H1 (cell line): Measurements from ENCODE around the gene NCAPG2. TPM values are rescaled to one million over a fixed set of nuclear protein-coding genes. Genes with fewer than 3 reads are reported as not detected.

Experiments used
- CHD7 ChIP-seq: fragments of 300-600 bp; sonication (generic); IDR thresholded peaks from 2 replicates; pipeline ENCODE4 v1.7.1; 2012; ENCODE audit warnings: low read length, moderate library complexity, mild to moderate bottlenecking, inconsistent platforms; ENCODE audit not compliant: insufficient replicate concordance
- PHF8 ChIP-seq: fragments of 200-600 bp; sonication (generic); conservative IDR thresholded peaks from 2 replicates; pipeline ENCODE4 v1.7.1; 2012; ENCODE audit warnings: low read depth, mild to moderate bottlenecking, inconsistent platforms, low read length, moderate library complexity
- POLR2A ChIP-seq, 2 experiments: IDR thresholded peaks; 1 replicate in 1 of 2; 2 replicates in 1 of 2; pipeline ENCODE4 v1.6.1; 2011; ENCODE audit warnings: low read depth in 2 of 2, low read length in 2 of 2, mild to moderate bottlenecking in 2 of 2; ENCODE audit errors: control extremely low read depth in 1 of 2
- RXRA ChIP-seq: IDR thresholded peaks from 2 replicates; pipeline ENCODE4 v1.6.1; 2011; ENCODE audit warnings: low read depth, mild to moderate bottlenecking, low read length, moderate library complexity; ENCODE audit not compliant: insufficient read depth
- polyA plus RNA-seq, 7 experiments: library from polyadenylated mRNA; depleted of rRNA in 3 of 7; stranded (reverse) in 5 of 7; unstranded in 2 of 7; fragments of >200 nt in 5 of 7; fragments of 200-250 nt in 2 of 7; gene quantifications; 1 replicate in 5 of 7; 2 replicates in 1 of 7; 4 replicates in 1 of 7; pipeline versions ENCODE4 v1.2.1 to v1.2.3, GENCODE V29; 2011 to 2013; ENCODE audit warnings: missing spikeins in 2 of 7, mixed read lengths in 2 of 7
- total RNA-seq: library from RNA; stranded (reverse); fragmentation: NEBNext Ultra II Directional; extraction: Animal tissue kit (Norgen Biotek cat#: 25700); gene quantifications from 2 replicates; pipeline ENCODE4 v1.2.1, GENCODE V29; 2021

NCAPG2 gene
- total and polyA plus RNA-seq, 2 of the 8 experiments (the other 6 are each of a cell fraction or from before 2014, with no cell fraction given): 49.9 to 119 TPM

GRCh38 chr7:158740657-158741293 is 36.2 kb upstream of the NCAPG2 start (continued):
- no peak for TF ChIP-seq CHD7
- TF ChIP-seq PHF8: no peak
- TF ChIP-seq RXRA: no peak
- TF ChIP-seq POLR2A (IDR thresholded peaks at IDR 0.05; ENCODE audit: control extremely low read depth in 1 of 2, low read depth in 2 of 2, low read length in 2 of 2): no peak
